Calu3 (cell line): ENCODE data around the gene CD2. TPM values are rescaled to one million over a fixed set of nuclear protein-coding genes. Genes with fewer than 3 reads are reported as not detected.

Experiments
- BruUV-seq: library from RNA; stranded (reverse); fragments of 400-500 nt; replicated peaks from 2 replicates; lab custom pipeline; 2021; lab: Mats Ljungman, UMichigan
- CTCF ChIA-PET: fragments of 300-600 bp; sonication (Branson Sonifier 250); formaldehyde crosslinking; loops from one replicate; lab custom pipeline; 2022; ENCODE audit warnings: antibody characterized with exemption; lab: Charles Lee
- DNase-seq: peaks from one replicate; pipeline ENCODE4 v3.0.0; 2022
- H3K27ac Mint-ChIP-seq: one replicate; pipeline ENCODE4 v1.8.0; 2022; ENCODE audit warnings: mixed read lengths; ENCODE audit not compliant: unreplicated experiment
- H3K27me3 Mint-ChIP-seq: one replicate; pipeline ENCODE4 v1.8.0; 2022; ENCODE audit warnings: mixed read lengths; ENCODE audit not compliant: unreplicated experiment
- H3K36me3 Mint-ChIP-seq: one replicate; pipeline ENCODE4 v1.8.0; 2022; ENCODE audit warnings: mild to moderate bottlenecking, moderate library complexity, mixed read lengths; ENCODE audit not compliant: insufficient read depth, unreplicated experiment
- H3K4me1 Mint-ChIP-seq: one replicate; pipeline ENCODE4 v1.8.0; 2022; ENCODE audit warnings: mild to moderate bottlenecking, low read depth, mixed read lengths; ENCODE audit not compliant: unreplicated experiment
- H3K4me3 Mint-ChIP-seq: one replicate; pipeline ENCODE4 v1.8.0; 2022; ENCODE audit warnings: mild to moderate bottlenecking, low read depth, moderate library complexity, mixed read lengths; ENCODE audit not compliant: unreplicated experiment
- H3K9me3 Mint-ChIP-seq: one replicate; pipeline ENCODE4 v1.8.0; 2022; ENCODE audit warnings: low read depth, mixed read lengths; ENCODE audit not compliant: unreplicated experiment
- intact Hi-C: fragments of 100-400 bp; cut with micrococcal nuclease; formaldehyde crosslinking; loops from one replicate; pipeline ENCODE4 v1.10.0; 2022; ENCODE audit not compliant: unreplicated experiment
- total RNA-seq: library from RNA; stranded (reverse); gene quantifications from 2 replicates; pipeline ENCODE4 v1.2.3, GENCODE V29; 2022
- TF ChIP-seq, protein P1 (sequence below): fragments of 200-600 bp; IDR thresholded peaks from one replicate; pipeline ENCODE4 v1.8.0; 2022; ENCODE audit warnings: antibody characterized with exemption; ENCODE audit not compliant: unreplicated experiment

Gene CD2
- total RNA-seq, 1 experiment from 2014 or later = not detected

DNA sequence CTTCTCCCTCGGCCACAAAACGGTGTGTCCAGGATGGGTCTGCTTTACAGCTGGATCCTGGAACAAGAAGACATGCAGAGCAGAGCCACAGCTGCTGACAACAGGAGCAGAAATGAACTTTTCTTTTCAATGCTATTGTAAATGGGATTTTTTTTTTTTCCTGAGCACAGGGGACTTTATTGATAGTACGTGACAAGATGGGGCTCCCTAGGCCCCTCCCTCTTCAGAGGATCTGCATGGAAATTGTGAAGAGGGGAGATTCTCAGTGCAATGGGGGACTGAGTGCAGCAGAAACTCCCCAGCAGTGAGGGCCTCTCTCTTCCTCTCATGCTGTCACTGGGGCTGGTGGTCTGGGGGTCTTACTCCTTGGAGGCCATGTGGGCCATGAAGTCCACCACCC lies 40.8 kb upstream of the CD2 start:
- CTCF ChIA-PET = no interaction called here
- Mint-ChIP-seq H3K4me1 (peaks cover 13% of the 10 kb centered on the region), H3K27me3 (peaks cover 5% of the 10 kb centered on the region), H3K27ac (no peak overlapping the region), H3K4me3 (no peak overlapping the region), H3K36me3 (no peaks in the 10 kb centered on the region), H3K9me3 (no peaks in the 10 kb centered on the region)
- TF ChIP-seq, protein P1, sequence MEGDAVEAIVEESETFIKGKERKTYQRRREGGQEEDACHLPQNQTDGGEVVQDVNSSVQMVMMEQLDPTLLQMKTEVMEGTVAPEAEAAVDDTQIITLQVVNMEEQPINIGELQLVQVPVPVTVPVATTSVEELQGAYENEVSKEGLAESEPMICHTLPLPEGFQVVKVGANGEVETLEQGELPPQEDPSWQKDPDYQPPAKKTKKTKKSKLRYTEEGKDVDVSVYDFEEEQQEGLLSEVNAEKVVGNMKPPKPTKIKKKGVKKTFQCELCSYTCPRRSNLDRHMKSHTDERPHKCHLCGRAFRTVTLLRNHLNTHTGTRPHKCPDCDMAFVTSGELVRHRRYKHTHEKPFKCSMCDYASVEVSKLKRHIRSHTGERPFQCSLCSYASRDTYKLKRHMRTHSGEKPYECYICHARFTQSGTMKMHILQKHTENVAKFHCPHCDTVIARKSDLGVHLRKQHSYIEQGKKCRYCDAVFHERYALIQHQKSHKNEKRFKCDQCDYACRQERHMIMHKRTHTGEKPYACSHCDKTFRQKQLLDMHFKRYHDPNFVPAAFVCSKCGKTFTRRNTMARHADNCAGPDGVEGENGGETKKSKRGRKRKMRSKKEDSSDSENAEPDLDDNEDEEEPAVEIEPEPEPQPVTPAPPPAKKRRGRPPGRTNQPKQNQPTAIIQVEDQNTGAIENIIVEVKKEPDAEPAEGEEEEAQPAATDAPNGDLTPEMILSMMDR = no peak
- DNase-seq = no peak
- intact Hi-C loops = no loop called here
- BruUV-seq = no TSS peak

DNA sequence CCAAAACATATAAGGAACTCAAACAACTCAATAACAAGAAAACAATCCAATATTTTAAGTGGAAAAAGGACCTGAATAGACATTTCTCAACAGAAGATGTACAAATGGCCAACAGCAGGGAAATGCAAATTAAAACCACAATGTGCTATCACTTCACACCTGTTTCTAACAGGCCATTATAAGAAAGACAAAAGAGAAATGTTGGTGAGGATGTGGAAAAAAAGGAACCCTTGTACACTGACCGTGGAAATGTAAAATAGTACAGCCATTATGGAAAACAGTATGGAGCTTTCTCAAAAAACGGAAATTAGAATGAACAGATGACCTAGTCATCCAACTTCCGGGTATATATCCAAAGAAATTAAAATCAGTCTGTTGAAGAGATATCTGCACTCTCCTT lies 37.8 kb upstream of the CD2 start:
- CTCF ChIA-PET = no interaction called here
- Mint-ChIP-seq H3K9me3 (no peaks in the 10 kb centered on the region), H3K4me1 (peaks cover 2% of the 10 kb centered on the region), H3K27me3 (no peaks in the 10 kb centered on the region), H3K27ac (no peak overlapping the region), H3K4me3 (no peak overlapping the region), H3K36me3 (no peaks in the 10 kb centered on the region)
- intact Hi-C loops = no loop called here
- no TSS peak for BruUV-seq
- DNase-seq = no peak
- TF ChIP-seq, protein P1 = no peak

DNA sequence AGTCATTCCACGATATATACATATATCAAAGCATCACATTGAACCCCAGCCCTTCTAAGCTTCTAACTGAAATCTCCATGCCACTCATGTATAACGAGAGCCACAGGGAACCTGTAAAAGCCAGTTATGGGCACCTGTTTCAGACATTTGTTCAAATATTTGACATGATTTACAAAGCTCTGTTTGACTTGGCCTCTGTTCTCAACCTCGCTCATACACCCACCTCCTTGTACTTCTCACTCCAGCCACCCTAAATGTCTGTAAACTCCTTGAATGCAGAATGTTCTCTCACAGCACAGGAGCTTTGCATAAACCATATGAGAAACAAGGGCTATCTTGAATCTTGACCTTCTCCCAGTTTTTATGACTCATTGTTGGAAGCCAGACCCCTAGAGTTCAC lies 36.9 kb upstream of the CD2 start:
- Mint-ChIP-seq H3K9me3 (no peaks in the 10 kb centered on the region), H3K27ac (no peak overlapping the region), H3K27me3 (no peaks in the 10 kb centered on the region), H3K36me3 (no peaks in the 10 kb centered on the region), H3K4me3 (no peak overlapping the region), H3K4me1 (no peaks in the 10 kb centered on the region)
- no TSS peak for BruUV-seq
- DNase-seq = no peak
- intact Hi-C loops = no loop called here
- CTCF ChIA-PET = no interaction called here
- TF ChIP-seq, protein P1 = no peak

DNA sequence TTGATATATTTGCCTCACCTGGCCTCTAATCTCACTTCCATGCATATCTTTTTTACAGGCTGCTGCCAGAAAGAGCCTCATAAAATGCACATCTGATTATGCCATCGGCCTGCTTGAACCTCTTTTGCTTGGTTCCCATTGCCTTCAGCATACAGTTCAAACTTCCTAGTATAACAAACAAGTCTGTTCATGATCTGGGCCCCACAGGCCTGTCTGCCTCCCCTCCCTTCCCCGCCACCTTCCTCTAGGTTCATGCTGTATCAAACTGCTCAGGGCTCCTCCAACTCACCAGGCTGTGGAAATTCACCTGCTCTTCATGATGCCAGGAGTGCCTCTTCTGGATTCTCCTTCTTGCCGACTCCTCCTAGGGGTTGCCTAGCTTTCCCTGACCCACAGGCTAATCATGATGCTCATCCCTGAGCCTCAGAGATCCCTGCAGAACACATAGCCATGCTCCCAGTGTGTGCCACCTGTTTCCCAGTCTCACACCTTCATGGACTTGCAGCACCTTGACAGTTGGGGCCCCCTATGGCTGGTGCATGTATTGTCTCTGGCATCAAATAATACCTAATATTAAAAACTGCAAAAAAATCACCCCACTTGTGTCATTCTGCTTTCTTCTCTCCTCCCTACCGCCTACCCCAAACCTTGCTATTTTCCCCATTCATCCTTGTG lies 33.7 kb upstream of the CD2 start:
- H3K4me1 Mint-ChIP-seq = no peaks in the 10 kb centered on the region
- TF ChIP-seq, protein P1 = peak; percentile 20
- no peaks in the 10 kb centered on the region for H3K27me3 Mint-ChIP-seq
- no peaks in the 10 kb centered on the region for H3K9me3 Mint-ChIP-seq
- BruUV-seq = no TSS peak
- intact Hi-C loops = loop anchor here (5.0 kb wide), 2 partner anchors 148 to 337 kb away; partner anchors contain the start of gene CD58
- no peaks in the 10 kb centered on the region for H3K36me3 Mint-ChIP-seq
- H3K27ac Mint-ChIP-seq = no peak overlapping the region
- H3K4me3 Mint-ChIP-seq = no peak overlapping the region
- CTCF ChIA-PET = no interaction called here
- no peak for DNase-seq
